K562 (cell line): Measurements from ENCODE around the gene RNF214. TPM values are rescaled to one million over a fixed set of nuclear protein-coding genes. Genes with fewer than 3 reads are reported as not detected.

Experiments used
- CREBBP ChIP-seq: IDR thresholded peaks from one replicate; pipeline ENCODE4 v1.6.1; 2012; ENCODE audit warnings: low read depth, mild to moderate bottlenecking, control low read depth, inconsistent platforms, low read length
- ESRRA ChIP-seq: fragments of 450-650 bp; IDR thresholded peaks from 2 replicates; pipeline ENCODE4 v1.6.1; 2014; ENCODE audit warnings: low read depth, mild to moderate bottlenecking, moderate library complexity, borderline replicate concordance
- FOXP1 ChIP-seq: sonication (generic); formaldehyde crosslinking; IDR thresholded peaks from 2 replicates; pipeline ENCODE4 v1.8.0; 2022; ENCODE audit warnings: mild to moderate bottlenecking, missing genetic modification reagents
- HDAC1 ChIP-seq, 2 experiments: fragments of 450-650 bp; IDR thresholded peaks; 2 replicates each; pipeline ENCODE4 v1.6.1; 2016 to 2017; ENCODE audit warnings: inconsistent platforms in 1 of 2, mild to moderate bottlenecking in 1 of 2, moderate library complexity in 1 of 2
- HOXB6 ChIP-seq: fragments of 250-450 bp; sonication (Bioruptor Pico); IDR thresholded peaks from 2 replicates; pipeline ENCODE4 v1.5.1; 2022; ENCODE audit warnings: mild to moderate bottlenecking, borderline replicate concordance
- POLR2AphosphoS5 ChIP-seq: IDR thresholded peaks from 2 replicates; pipeline ENCODE4 v1.6.1; 2011; ENCODE audit warnings: mild to moderate bottlenecking, low read depth, low read length, moderate library complexity; ENCODE audit not compliant: control insufficient read depth, insufficient read depth
- RAD51 ChIP-seq: fragments of 450-650 bp; IDR thresholded peaks from 2 replicates; pipeline ENCODE4 v1.7.1; 2016; ENCODE audit warnings: low read depth, mild to moderate bottlenecking, borderline replicate concordance
- SMAD3 ChIP-seq: fragments of 450-650 bp; formaldehyde crosslinking; conservative IDR thresholded peaks from 2 replicates; pipeline ENCODE4 v1.4.0; 2020; ENCODE audit warnings: mild to moderate bottlenecking
- polyA plus RNA-seq, 8 experiments: library from polyadenylated mRNA; depleted of rRNA in 4 of 8; stranded (reverse) in 5 of 8; unstranded in 3 of 8; fragments of >200 nt; fragmentation: Nextera tagmentation in 2 of 8; fragmentation: Illumina TruSeq in 1 of 8; extraction: Ambion mirVana in 2 of 8; extraction: Trizol in 1 of 8; gene quantifications; 2 replicates each; pipeline versions ENCODE4 v1.2.1 to v1.2.3, GENCODE V29; 2011 to 2014; ENCODE audit warnings: inconsistent platforms in 1 of 8, missing spikeins in 1 of 8
- total RNA-seq, 7 experiments: library from RNA; depleted of rRNA in 6 of 7; stranded (reverse); fragments of >200 nt in 6 of 7; fragmentation: Illumina TruSeq in 2 of 7; extraction: Trizol in 2 of 7; gene quantifications; 2 replicates each; pipeline versions ENCODE4 v1.2.1 to v1.2.3, GENCODE V29; 2011 to 2021; ENCODE audit warnings: low replicate concordance in 1 of 7
- TF ChIP-seq, protein P1 (sequence below), 2 experiments: IDR thresholded peaks; 2 replicates each; pipeline ENCODE4 v1.6.1; 2012; ENCODE audit warnings: improper control_type of control experiment in 2 of 2, low read depth in 2 of 2, low read length in 2 of 2, borderline replicate concordance in 1 of 2
- TF ChIP-seq, protein P2 (sequence below): fragments of 250-450 bp; sonication (Bioruptor Pico); IDR thresholded peaks from 2 replicates; pipeline ENCODE4 v1.5.0; 2021; ENCODE audit warnings: mild to moderate bottlenecking, moderate library complexity
- TF ChIP-seq, protein P3 (sequence below): sonication (generic); formaldehyde crosslinking; IDR thresholded peaks from 2 replicates; pipeline ENCODE4 v1.8.1; 2023; ENCODE audit warnings: mild to moderate bottlenecking, missing genetic modification reagents, moderate library complexity

RNF214 gene
- total and polyA plus RNA-seq, 9 of the 15 experiments (the other 6 are each of a cell fraction or from before 2014, with no cell fraction given): 6.6 to 24.8 (median 11.9) TPM

DNA sequence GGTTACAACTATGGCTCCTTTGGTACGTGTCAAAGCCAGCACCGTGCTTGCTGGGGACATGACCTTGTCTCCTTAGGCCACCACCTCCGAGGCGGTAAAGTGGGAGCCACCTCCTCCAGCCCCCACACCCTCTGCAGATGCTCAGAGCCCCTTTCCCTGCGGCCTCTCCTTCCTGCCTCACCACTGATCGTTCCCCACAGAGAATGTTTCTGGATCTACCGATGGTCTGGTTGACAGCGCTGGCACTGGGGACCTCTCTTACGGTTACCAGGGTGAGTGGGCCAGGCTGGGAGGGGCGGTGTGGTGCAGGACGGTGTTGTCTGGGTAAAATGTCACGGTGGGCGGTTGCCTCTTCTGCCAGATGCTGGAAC lies 45.1 kb upstream of the RNF214 start (continued):
- TF ChIP-seq HDAC1 (IDR thresholded peaks at IDR 0.05) (no peak), RAD51 (no peak), ESRRA (no peak), FOXP1 (CRISPR knock-in tag) (no peak), SMAD3 (CRISPR knock-in tag) (no peak), CREBBP (no peak), HOXB6 (CRISPR knock-in tag) (no peak), POLR2AphosphoS5 (no peak)
- TF ChIP-seq, protein P1, sequence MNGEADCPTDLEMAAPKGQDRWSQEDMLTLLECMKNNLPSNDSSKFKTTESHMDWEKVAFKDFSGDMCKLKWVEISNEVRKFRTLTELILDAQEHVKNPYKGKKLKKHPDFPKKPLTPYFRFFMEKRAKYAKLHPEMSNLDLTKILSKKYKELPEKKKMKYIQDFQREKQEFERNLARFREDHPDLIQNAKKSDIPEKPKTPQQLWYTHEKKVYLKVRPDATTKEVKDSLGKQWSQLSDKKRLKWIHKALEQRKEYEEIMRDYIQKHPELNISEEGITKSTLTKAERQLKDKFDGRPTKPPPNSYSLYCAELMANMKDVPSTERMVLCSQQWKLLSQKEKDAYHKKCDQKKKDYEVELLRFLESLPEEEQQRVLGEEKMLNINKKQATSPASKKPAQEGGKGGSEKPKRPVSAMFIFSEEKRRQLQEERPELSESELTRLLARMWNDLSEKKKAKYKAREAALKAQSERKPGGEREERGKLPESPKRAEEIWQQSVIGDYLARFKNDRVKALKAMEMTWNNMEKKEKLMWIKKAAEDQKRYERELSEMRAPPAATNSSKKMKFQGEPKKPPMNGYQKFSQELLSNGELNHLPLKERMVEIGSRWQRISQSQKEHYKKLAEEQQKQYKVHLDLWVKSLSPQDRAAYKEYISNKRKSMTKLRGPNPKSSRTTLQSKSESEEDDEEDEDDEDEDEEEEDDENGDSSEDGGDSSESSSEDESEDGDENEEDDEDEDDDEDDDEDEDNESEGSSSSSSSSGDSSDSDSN (IDR thresholded peaks at IDR 0.05; ENCODE audit: borderline replicate concordance in 1 of 2, low read depth in 2 of 2, low read length in 2 of 2): no peak
- TF ChIP-seq, protein P2, sequence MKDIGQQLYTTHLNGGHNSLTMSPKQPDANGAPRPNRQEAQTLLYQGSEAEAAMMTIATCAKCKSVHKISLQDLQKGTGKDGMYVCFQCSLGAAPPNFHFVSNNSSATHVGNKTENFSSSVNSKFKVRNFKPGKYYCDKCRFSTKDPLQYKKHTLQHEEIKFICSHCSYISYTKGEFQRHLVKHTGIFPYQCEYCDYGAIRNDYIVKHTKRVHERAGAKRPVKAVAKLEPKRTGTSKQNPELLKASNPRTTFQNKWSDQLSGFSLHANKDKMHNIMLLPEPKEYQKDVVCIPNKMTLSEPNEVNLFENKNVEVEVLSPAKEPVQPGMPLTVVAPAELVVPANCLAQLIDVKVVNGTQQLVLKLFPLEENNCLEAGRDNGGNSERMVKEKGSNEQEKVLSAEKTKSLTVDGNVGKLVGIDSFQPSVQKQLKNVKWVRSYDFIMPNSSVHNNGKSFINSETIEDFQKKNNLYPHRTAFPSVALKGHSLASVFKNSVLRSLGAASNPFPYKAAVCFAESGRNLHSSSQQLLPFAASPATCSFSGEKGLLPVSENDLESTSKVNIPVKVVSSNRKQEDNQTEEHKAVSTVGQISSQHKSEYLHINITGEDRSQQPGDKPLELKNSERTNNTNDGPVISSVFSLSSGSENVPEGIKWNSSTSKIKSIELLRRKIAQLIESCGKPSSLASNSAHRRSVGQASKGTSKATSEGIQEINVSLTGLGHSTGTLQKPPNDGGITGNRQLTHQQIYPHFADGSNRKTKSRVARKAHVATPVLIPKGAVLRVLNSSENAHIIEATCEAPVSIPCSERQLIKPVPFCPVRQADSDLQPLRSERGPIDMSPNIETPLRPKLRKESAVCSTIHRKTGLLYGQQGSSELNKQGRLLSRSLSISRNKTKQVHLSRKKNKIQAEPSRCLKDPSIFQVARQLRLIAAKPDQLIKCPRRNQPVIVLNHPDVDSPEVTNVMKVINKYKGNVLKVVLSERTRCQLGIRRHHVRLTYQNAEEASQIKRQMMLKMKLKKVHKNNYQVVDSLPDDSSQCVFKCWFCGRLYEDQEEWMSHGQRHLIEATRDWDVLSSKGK: no peak
- TF ChIP-seq, protein P3, sequence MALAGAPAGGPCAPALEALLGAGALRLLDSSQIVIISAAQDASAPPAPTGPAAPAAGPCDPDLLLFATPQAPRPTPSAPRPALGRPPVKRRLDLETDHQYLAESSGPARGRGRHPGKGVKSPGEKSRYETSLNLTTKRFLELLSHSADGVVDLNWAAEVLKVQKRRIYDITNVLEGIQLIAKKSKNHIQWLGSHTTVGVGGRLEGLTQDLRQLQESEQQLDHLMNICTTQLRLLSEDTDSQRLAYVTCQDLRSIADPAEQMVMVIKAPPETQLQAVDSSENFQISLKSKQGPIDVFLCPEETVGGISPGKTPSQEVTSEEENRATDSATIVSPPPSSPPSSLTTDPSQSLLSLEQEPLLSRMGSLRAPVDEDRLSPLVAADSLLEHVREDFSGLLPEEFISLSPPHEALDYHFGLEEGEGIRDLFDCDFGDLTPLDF: no peak
